IMR-90 (cell line): ENCODE data around the gene TPSB2. TPM values are rescaled to one million over a fixed set of nuclear protein-coding genes. Genes with fewer than 3 reads are reported as not detected.
A peak's percentile ranks its signal among the peaks of the same experiment; 100 is the strongest.

Source experiments
- ATAC-seq: fragments of 200-7000 bp; cut with Tn5 transposase; 2 replicates; pipeline ENCODE4 v1.9.1; 2020; ENCODE audit warnings: low read depth, mild to moderate bottlenecking, moderate library complexity
- BruUV-seq: library from RNA; stranded (reverse); fragments of 400-500 nt; replicated peaks from 2 replicates; lab custom pipeline; 2021; lab: Mats Ljungman, UMichigan
- CTCF ChIA-PET: fragments of 300-600 bp; formaldehyde crosslinking; extraction: SDS; loops from one replicate; lab custom pipeline; 2021; ENCODE audit warnings: antibody characterized with exemption; lab: Yijun Ruan, JAX
- POLR2A ChIA-PET: fragments of 300-600 bp; sonication (Branson Sonifier 250); formaldehyde crosslinking; loops from one replicate; lab custom pipeline; 2022; ENCODE audit warnings: antibody characterized with exemption; ENCODE audit not compliant: unreplicated experiment; lab: Charles Lee
- DNase-seq: peaks from one replicate; pipeline ENCODE4 v3.0.0; 2013
- H2AFZ ChIP-seq: replicated peaks from 2 replicates; pipeline ENCODE3; 2013; ENCODE audit warnings: low read length, mild to moderate bottlenecking; ENCODE audit not compliant: poor library complexity
- H2AK5ac ChIP-seq: 2 replicates; pipeline ENCODE4 v1.6.1; 2013; ENCODE audit warnings: low read depth, low read length, inconsistent platforms
- H2AK9ac ChIP-seq: replicated peaks from 2 replicates; pipeline ENCODE3; 2013; ENCODE audit warnings: mild to moderate bottlenecking, low read depth, low read length, moderate library complexity; ENCODE audit not compliant: poor library complexity
- H2BK120ac ChIP-seq: 2 replicates; pipeline ENCODE4 v1.6.1; 2013; ENCODE audit warnings: low read depth, low read length, inconsistent platforms
- H2BK15ac ChIP-seq: 3 replicates; pipeline ENCODE4 v1.6.1; 2013; ENCODE audit warnings: low read depth, low read length, inconsistent platforms
- H2BK20ac ChIP-seq: 2 replicates; pipeline ENCODE4 v1.6.1; 2013; ENCODE audit warnings: low read depth, mild to moderate bottlenecking, inconsistent platforms, low read length, moderate library complexity
- H2BK5ac ChIP-seq: 2 replicates; pipeline ENCODE4 v1.6.1; 2013; ENCODE audit warnings: mild to moderate bottlenecking, low read depth, low read length, inconsistent platforms; ENCODE audit not compliant: poor library complexity, severe bottlenecking
- H3K14ac ChIP-seq: replicated peaks from 2 replicates; pipeline ENCODE4 v1.6.1; 2013; ENCODE audit warnings: low read depth, low read length, inconsistent platforms
- H3K18ac ChIP-seq: 2 replicates; pipeline ENCODE4 v1.6.1; 2013; ENCODE audit warnings: low read depth, low read length, control low read depth
- H3K23ac ChIP-seq: 2 replicates; pipeline ENCODE4 v1.6.1; 2013; ENCODE audit warnings: low read depth, low read length, inconsistent platforms
- H3K27ac ChIP-seq: 2 replicates; pipeline ENCODE4 v1.5.1; 2013; ENCODE audit warnings: mild to moderate bottlenecking, control low read depth, low read length; ENCODE audit not compliant: insufficient read depth
- H3K27me3 ChIP-seq: 2 replicates; pipeline ENCODE4 v1.6.1; 2013; ENCODE audit warnings: low read length; ENCODE audit not compliant: control insufficient read depth, insufficient read depth
- H3K36me3 ChIP-seq: 2 replicates; pipeline ENCODE4 v1.6.1; 2013; ENCODE audit warnings: low read length, mixed read lengths; ENCODE audit not compliant: control insufficient read depth, insufficient read depth
- H3K4ac ChIP-seq: 2 replicates; pipeline ENCODE4 v1.6.1; 2013; ENCODE audit warnings: low read depth, low read length, inconsistent platforms
- H3K4me1 ChIP-seq: 2 replicates; pipeline ENCODE4 v1.6.1; 2013; ENCODE audit warnings: low read length, mixed read lengths; ENCODE audit not compliant: control insufficient read depth, insufficient read depth
- H3K4me2 ChIP-seq: 2 replicates; pipeline ENCODE4 v1.6.1; 2013; ENCODE audit warnings: low read depth, mild to moderate bottlenecking, control low read depth, low read length, moderate library complexity
- H3K4me3 ChIP-seq: 2 replicates; pipeline ENCODE4 v1.5.1; 2013; ENCODE audit warnings: low read depth, mild to moderate bottlenecking, control low read depth, low read length, moderate library complexity; ENCODE audit not compliant: insufficient read depth
- H3K56ac ChIP-seq: 2 replicates; pipeline ENCODE4 v1.6.1; 2013; ENCODE audit warnings: low read length, inconsistent platforms; ENCODE audit not compliant: insufficient read depth; ENCODE audit errors: extremely low read depth
- H3K79me1 ChIP-seq, 2 experiments: 2 replicates each; pipeline ENCODE4 v1.6.1; 2013; ENCODE audit warnings: low read length in 2 of 2, inconsistent platforms in 1 of 2, low read depth in 1 of 2
- H3K9ac ChIP-seq: 2 replicates; pipeline ENCODE4 v1.6.1; 2013; ENCODE audit warnings: low read depth, low read length, control low read depth
- H3K9me1 ChIP-seq: 2 replicates; pipeline ENCODE4 v1.6.1; 2013; ENCODE audit warnings: low read length, inconsistent platforms; ENCODE audit not compliant: insufficient read depth
- H3K9me3 ChIP-seq: 2 replicates; pipeline ENCODE4 v1.6.1; 2013; ENCODE audit warnings: low read length; ENCODE audit not compliant: control insufficient read depth, insufficient read depth
- H4K20me1 ChIP-seq: 2 replicates; pipeline ENCODE4 v1.6.1; 2013; ENCODE audit warnings: low read length, inconsistent platforms; ENCODE audit not compliant: insufficient read depth
- H4K5ac ChIP-seq: 2 replicates; pipeline ENCODE4 v1.6.1; 2013; ENCODE audit warnings: mild to moderate bottlenecking, low read depth, low read length, control low read depth
- H4K8ac ChIP-seq, 2 experiments: 2 replicates each; pipeline ENCODE4 v1.6.1; 2013; ENCODE audit warnings: low read depth in 2 of 2, low read length in 2 of 2, control low read depth in 1 of 2, inconsistent platforms in 1 of 2
- H4K91ac ChIP-seq: 2 replicates; pipeline ENCODE4 v1.6.1; 2013; ENCODE audit warnings: low read depth, low read length, inconsistent platforms; ENCODE audit not compliant: insufficient read depth
- CEBPB ChIP-seq: IDR thresholded peaks from 2 replicates; pipeline ENCODE4 v1.6.1; 2012; ENCODE audit warnings: low read depth, low read length, improper control_type of control experiment
- CTCF ChIP-seq: conservative IDR thresholded peaks from 2 replicates; pipeline ENCODE4 v1.5.1; 2012; ENCODE audit warnings: mild to moderate bottlenecking, low read depth, low read length, improper control_type of control experiment
- NFE2L2 ChIP-seq: fragments of 150-350 bp; IDR thresholded peaks from 2 replicates; pipeline ENCODE4 v1.6.1; 2016; ENCODE audit warnings: low read depth, mild to moderate bottlenecking, low read length
- RAD21 ChIP-seq: IDR thresholded peaks from 2 replicates; pipeline ENCODE4 v1.6.1; 2012; ENCODE audit warnings: low read length, improper control_type of control experiment
- WGBS, 2 experiments: methylation state at CpG; one replicate each; pipeline versions ENCODE4 v1.1.5 to v1.1.7; 2013; ENCODE audit warnings: missing lambda C conversion rate in 2 of 2; ENCODE audit not compliant: insufficient read length in 1 of 2; ENCODE audit errors: extremely low coverage in 2 of 2; 5-methylcytosine and 5-hydroxymethylcytosine counted together
- dilution Hi-C: fragments of 300-500 bp; cut with HindIII; formaldehyde crosslinking; loops from one replicate; pipeline ENCODE4 v1.14.3; 2018; ENCODE audit warnings: low sequenced_read_pairs; ENCODE audit not compliant: unreplicated experiment
- in situ Hi-C: fragments of 300-500 bp; cut with MboI; formaldehyde crosslinking; loops from 3 replicates; pipeline ENCODE4 v1.14.3; 2019; ENCODE audit warnings: low sequenced_read_pairs, inconsistent platforms, mixed read lengths
- intact Hi-C: fragments of 100-400 bp; cut with micrococcal nuclease; formaldehyde crosslinking; loops from 2 replicates; pipeline ENCODE4 v1.10.0; 2022
- polyA plus RNA-seq, 3 experiments: library from polyadenylated mRNA; depleted of rRNA; stranded (reverse); fragments of >200 nt; gene quantifications; 2 replicates each; pipeline ENCODE4 v1.2.3, GENCODE V29; 2012; ENCODE audit warnings: low replicate concordance in 1 of 3
- total RNA-seq: library from RNA; depleted of rRNA; stranded (reverse); fragments of >200 nt; gene quantifications from 2 replicates; pipeline ENCODE4 v1.2.3, GENCODE V29; 2012

TPSB2 gene
- total and polyA plus RNA-seq, 2 of the 4 experiments (the other 2 are of a cell fraction): not detected

DNA sequence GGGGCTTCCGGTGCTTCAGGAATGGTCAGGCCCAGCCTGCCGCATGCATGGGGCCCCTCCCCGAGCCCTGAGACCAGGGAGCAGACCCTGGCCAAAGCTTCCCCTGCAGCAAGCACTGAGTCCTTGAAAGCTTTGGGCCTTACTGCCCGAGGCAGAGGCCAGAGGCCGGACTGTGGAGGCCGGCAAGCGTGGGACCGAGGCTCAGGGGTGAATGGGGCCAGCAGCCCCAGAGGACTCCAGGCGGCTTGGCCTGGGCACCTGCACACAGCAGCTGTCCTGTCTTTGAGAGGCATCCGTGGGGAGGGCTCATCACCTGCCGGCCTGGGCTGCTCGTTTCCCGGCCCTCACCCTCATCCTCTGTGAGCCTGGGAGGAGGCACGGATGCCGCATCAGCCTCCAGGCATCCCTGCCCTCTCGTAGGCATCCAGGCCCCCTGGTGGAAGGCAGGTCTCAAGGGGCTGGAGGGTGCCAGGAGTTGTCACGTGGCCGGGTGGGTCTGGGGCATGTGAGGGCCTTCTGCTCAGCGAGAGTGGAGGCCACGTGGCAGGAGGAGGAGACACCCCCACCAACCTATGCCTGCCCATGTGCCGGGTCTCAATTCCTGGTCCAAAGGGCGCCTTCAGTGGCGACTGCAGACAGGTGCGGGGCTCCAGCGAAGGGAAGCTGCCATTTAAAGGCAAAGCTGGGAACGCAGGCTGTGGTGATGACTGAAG is 45.7 kb downstream of the TPSB2 start:
- H3K4me1 ChIP-seq: peaks cover 18% of the 10 kb centered on the region
- no peak overlapping the region for H3K14ac ChIP-seq
- no peaks in the 10 kb centered on the region; the same call in 1 of the 2 replicates for H4K20me1 ChIP-seq
- no peak overlapping the region for H2BK120ac ChIP-seq
- in situ Hi-C loops: no loop called here
- no TSS peak for BruUV-seq
- H3K9me3 ChIP-seq: no peaks in the 10 kb centered on the region
- no peak overlapping the region for H3K56ac ChIP-seq
- no peak overlapping the region for H2BK15ac ChIP-seq
- no peak overlapping the region for H4K5ac ChIP-seq
- no peaks in the 10 kb centered on the region; the same call in 1 of the 2 replicates for H3K27me3 ChIP-seq
- H3K9me1 ChIP-seq: peaks cover 8% of the 10 kb centered on the region
- intact Hi-C loops: no loop called here
- dilution Hi-C loops: no loop called here
- H3K27ac ChIP-seq: no peak overlapping the region
- H3K4me2 ChIP-seq: no peak overlapping the region
- no peak overlapping the region for H2AFZ ChIP-seq
- no peak overlapping the region for H4K91ac ChIP-seq
- TF ChIP-seq CTCF (0 out of 2 replicates have a peak, but pooled peaks have one; percentile 16), CEBPB (no peak), RAD21 (0 out of 2 replicates have a peak, but pooled peaks have one; percentile 13), NFE2L2 (no peak)
- DNase-seq (no peak), ATAC-seq (no peak)
- H3K18ac ChIP-seq: no peak overlapping the region
- no peak overlapping the region for H3K9ac ChIP-seq
- no peak overlapping the region for H2AK9ac ChIP-seq
- H3K23ac ChIP-seq: no peak overlapping the region
- H3K79me1 ChIP-seq: no peaks in the 10 kb centered on the region; a peak in 1 of 4 replicates
- H2BK20ac ChIP-seq: no peak overlapping the region
- POLR2A ChIA-PET: no interaction called here
- H4K8ac ChIP-seq: no peak overlapping the region
- WGBS, 2 experiments: 97% methylated on average over 12 of the region's 26 CpGs; no CpG with 5 or more reads in 1 of the 2 experiments
- H3K36me3 ChIP-seq: no peaks in the 10 kb centered on the region
- H2BK5ac ChIP-seq: no peak overlapping the region
- no peak overlapping the region for H3K4ac ChIP-seq
- H3K4me3 ChIP-seq: no peak overlapping the region
- no peak overlapping the region for H2AK5ac ChIP-seq
- CTCF ChIA-PET: no interaction called here
